Endothelial cell (in vitro differentiated cells): ENCODE results near the gene ZNF821. TPM values are rescaled to one million over a fixed set of nuclear protein-coding genes. Genes with fewer than 3 reads are reported as not detected.
A peak's percentile ranks its signal among the peaks of the same experiment; 100 is the strongest.
"Not testable (repeated sequence)": the region's sequence is repeated elsewhere in the genome, so short reads cannot be mapped to it uniquely, and the experiment has no call there.

ENCODE experiments used
- DNase-seq: peaks from one replicate; pipeline ENCODE4 v3.0.0; 2021; ENCODE audit warnings: low spot score
- H3K27ac Mint-ChIP-seq: one replicate; pipeline ENCODE4 v1.8.0; 2021; ENCODE audit warnings: mixed read lengths, inconsistent platforms; ENCODE audit not compliant: unreplicated experiment
- H3K27me3 Mint-ChIP-seq: one replicate; pipeline ENCODE4 v1.8.0; 2021; ENCODE audit warnings: mild to moderate bottlenecking, moderate library complexity, mixed read lengths, inconsistent platforms; ENCODE audit not compliant: unreplicated experiment
- H3K36me3 Mint-ChIP-seq: one replicate; pipeline ENCODE4 v1.8.0; 2021; ENCODE audit warnings: mild to moderate bottlenecking, low read depth, mixed read lengths, inconsistent platforms; ENCODE audit not compliant: unreplicated experiment
- H3K4me1 Mint-ChIP-seq: one replicate; pipeline ENCODE4 v1.8.0; 2021; ENCODE audit warnings: mild to moderate bottlenecking, mixed read lengths, inconsistent platforms; ENCODE audit not compliant: unreplicated experiment
- H3K4me3 Mint-ChIP-seq: one replicate; pipeline ENCODE4 v1.8.0; 2021; ENCODE audit warnings: mild to moderate bottlenecking, mixed read lengths, inconsistent platforms; ENCODE audit not compliant: unreplicated experiment
- H3K9me3 Mint-ChIP-seq: one replicate; pipeline ENCODE4 v1.8.0; 2021; ENCODE audit warnings: mixed read lengths, inconsistent platforms; ENCODE audit not compliant: unreplicated experiment
- total RNA-seq: library from RNA; stranded (reverse); fragmentation: NEBNext Ultra II Directional; extraction: Animal tissue kit (Norgen Biotek cat#: 25700); gene quantifications from one replicate; pipeline ENCODE4 v1.2.1, GENCODE V29; 2021; ENCODE audit not compliant: unreplicated experiment
- TF ChIP-seq, protein P1 (sequence below): fragments of 200-600 bp; sonication (generic); IDR thresholded peaks from one replicate; pipeline ENCODE4 v1.5.0; 2021; ENCODE audit warnings: antibody characterized with exemption; ENCODE audit not compliant: unreplicated experiment

Gene ZNF821
- total RNA-seq, 1 donor from 2014 or later: 17.7 TPM

DNA sequence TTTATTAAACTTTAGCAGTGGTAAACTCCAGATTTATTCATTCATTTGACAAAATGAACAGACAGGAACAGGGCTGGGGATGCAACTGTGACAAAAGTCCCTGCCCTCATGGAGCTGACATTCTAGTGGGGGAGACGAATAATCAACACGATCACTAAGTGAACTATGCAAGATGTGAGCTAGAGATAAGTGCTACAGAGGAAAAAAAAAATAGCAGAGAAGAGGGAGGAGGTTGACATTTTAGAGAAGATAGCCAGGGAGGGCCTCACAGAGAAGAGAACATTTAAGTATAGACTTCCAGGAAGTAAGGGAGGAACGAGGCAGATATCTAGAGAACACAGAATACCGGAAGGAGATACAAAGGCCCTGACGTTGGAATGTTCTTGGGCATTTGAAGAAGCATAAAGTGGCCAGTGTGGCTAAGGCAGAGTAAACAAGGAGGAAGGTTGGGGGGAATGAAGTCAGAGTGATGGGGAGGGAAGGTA is 57.4 kb downstream of the ZNF821 start:
- Mint-ChIP-seq H3K4me1 (no peaks in the 10 kb centered on the region), H3K9me3 (no peaks in the 10 kb centered on the region), H3K36me3 (no peaks in the 10 kb centered on the region)

DNA sequence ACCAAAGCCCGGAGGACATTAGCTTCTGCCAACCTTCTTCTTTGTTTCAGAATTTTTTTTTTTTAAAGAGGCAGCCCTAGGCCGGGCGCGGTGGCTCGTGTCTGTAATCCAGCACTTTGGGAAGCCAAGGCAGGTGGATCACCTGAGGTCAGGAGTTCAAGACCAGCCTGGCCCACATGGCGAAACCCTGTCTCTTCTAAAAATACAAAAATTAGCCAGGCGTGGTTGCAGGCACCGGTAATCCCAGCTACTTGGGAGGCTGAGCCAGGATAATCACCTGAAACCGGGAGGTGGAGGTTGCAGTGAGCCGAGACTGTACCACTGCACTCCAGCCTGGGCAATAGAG is 66.9 kb downstream of the ZNF821 start:
- H3K4me1 Mint-ChIP-seq, H3K9me3 Mint-ChIP-seq, H3K36me3 Mint-ChIP-seq, DNase-seq, H3K27me3 Mint-ChIP-seq, H3K27ac Mint-ChIP-seq, H3K4me3 Mint-ChIP-seq: not testable (repeated sequence)

More for the DNA sequence above, 57.4 kb downstream of the ZNF821 start:
- Mint-ChIP-seq H3K4me3 (no peak overlapping the region), H3K27me3 (no peaks in the 10 kb centered on the region), H3K27ac (no peak overlapping the region)
- DNase-seq: no peak
- TF ChIP-seq, protein P1, sequence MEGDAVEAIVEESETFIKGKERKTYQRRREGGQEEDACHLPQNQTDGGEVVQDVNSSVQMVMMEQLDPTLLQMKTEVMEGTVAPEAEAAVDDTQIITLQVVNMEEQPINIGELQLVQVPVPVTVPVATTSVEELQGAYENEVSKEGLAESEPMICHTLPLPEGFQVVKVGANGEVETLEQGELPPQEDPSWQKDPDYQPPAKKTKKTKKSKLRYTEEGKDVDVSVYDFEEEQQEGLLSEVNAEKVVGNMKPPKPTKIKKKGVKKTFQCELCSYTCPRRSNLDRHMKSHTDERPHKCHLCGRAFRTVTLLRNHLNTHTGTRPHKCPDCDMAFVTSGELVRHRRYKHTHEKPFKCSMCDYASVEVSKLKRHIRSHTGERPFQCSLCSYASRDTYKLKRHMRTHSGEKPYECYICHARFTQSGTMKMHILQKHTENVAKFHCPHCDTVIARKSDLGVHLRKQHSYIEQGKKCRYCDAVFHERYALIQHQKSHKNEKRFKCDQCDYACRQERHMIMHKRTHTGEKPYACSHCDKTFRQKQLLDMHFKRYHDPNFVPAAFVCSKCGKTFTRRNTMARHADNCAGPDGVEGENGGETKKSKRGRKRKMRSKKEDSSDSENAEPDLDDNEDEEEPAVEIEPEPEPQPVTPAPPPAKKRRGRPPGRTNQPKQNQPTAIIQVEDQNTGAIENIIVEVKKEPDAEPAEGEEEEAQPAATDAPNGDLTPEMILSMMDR: no peak

DNA sequence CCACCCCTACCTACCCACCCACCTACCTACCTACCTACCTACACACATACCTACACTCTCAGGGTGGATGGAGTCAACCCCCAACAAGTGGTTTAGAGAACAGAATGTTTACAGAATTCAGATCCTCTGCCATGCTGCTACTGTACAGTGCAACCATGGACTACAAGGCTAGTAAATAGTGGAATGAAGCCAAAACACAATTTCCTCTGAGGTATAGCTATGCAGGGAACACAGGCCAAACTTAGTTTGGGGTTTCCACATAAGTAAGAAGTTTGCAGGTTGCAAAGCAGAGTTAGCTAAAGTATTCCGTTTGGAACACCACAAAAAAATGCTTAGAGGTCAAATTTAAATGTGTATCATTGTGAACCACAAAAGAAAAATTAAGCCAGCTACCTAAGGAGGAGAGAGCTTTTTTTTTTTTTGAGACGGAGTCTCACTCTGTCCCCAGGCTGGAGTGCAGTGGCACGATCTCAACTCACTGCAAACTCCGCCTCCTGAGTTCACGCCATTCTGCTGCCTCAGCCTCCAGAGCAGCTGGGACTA is 72.7 kb downstream of the ZNF821 start:
- Mint-ChIP-seq H3K27me3 (peaks cover 9% of the 10 kb centered on the region), H3K27ac (no peak overlapping the region), H3K4me1 (peaks cover 12% of the 10 kb centered on the region), H3K36me3 (peaks cover 5% of the 10 kb centered on the region), H3K9me3 (no peaks in the 10 kb centered on the region), H3K4me3 (no peak overlapping the region)
- TF ChIP-seq, protein P1: no peak
- DNase-seq: no peak

DNA sequence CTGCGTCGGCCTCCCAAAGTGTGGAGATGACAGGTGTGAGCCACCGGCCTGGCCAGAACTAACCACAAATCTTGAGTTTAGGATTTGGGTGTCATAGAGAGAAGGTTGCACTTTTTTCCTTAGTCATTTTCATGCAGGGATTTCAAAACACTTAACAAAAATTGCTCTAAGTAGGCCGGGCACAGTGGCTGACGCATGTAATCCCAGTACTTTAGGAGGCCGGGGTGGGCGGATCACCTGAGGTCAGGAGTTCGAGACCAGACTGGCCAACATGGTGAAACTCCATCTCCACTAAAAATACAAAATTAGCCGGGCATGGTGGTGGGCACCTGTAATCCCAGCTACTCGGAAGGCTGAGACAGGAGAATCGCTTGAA is 73.8 kb downstream of the ZNF821 start:
- H3K4me3 Mint-ChIP-seq: peak overlapping the region; percentile 79
- H3K36me3 Mint-ChIP-seq: not testable (repeated sequence)

More for the DNA sequence above, 73.8 kb downstream of the ZNF821 start:
- H3K4me1 Mint-ChIP-seq: peaks cover 12% of the 10 kb centered on the region
- not testable (repeated sequence) for DNase-seq, H3K9me3 Mint-ChIP-seq, H3K27ac Mint-ChIP-seq, H3K27me3 Mint-ChIP-seq

Other genes starting within 250 kb of the ZNF821 start
- gene PHLPP2, start 159.5 kb downstream of the ZNF821 start, total RNA-seq: 7.3 TPM
- gene AP1G1, start 75.3 kb downstream of the ZNF821 start, total RNA-seq: 104 TPM
- gene ATXN1L, start 38.2 kb downstream of the ZNF821 start, total RNA-seq: 34.4 TPM
- 247 TPM for gene IST1, start 11.3 kb upstream of the ZNF821 start, total RNA-seq
- gene PKD1L3, start 116.2 kb upstream of the ZNF821 start, total RNA-seq: not detected
- gene DHODH, start 124.6 kb upstream of the ZNF821 start, total RNA-seq: 4.7 TPM
- not detected for gene HP, start 170.3 kb upstream of the ZNF821 start, total RNA-seq
- gene HPR, start 179.0 kb upstream of the ZNF821 start, total RNA-seq: 0.97 TPM
- gene TXNL4B, start 209.4 kb upstream of the ZNF821 start, total RNA-seq: 10.9 TPM
- 84.6 TPM for gene DHX38, start 209.7 kb upstream of the ZNF821 start, total RNA-seq